DND-41 (cell line): ENCODE results near the gene KLHL30.

Experiments used
- ATAC-seq: fragments of 200-7000 bp; cut with Tn5 transposase; 3 replicates; pipeline ENCODE4 v1.9.1; 2021; ENCODE audit warnings: low read depth; ENCODE audit not compliant: insufficient read depth
- DNase-seq: peaks from one replicate; pipeline ENCODE4 v3.0.0-alpha.2; 2020
- H2AFZ ChIP-seq: 2 replicates; pipeline ENCODE4 v1.6.0; 2012; ENCODE audit warnings: low read depth, low read length
- H3K27ac ChIP-seq: 2 replicates; pipeline ENCODE4 v1.5.1; 2012; ENCODE audit warnings: low read length, inconsistent platforms
- H3K27me3 ChIP-seq: fragments of 200-600 bp; sonication (generic); 2 replicates; pipeline ENCODE4 v1.6.0; 2012; ENCODE audit warnings: low read length, mild to moderate bottlenecking, inconsistent platforms; ENCODE audit not compliant: insufficient read depth, poor library complexity
- H3K36me3 ChIP-seq: 2 replicates; pipeline ENCODE4 v1.5.1; 2012; ENCODE audit warnings: low read length, inconsistent platforms; ENCODE audit not compliant: insufficient read depth
- H3K4me1 ChIP-seq: 2 replicates; pipeline ENCODE4 v1.5.1; 2012; ENCODE audit warnings: mild to moderate bottlenecking, low read length; ENCODE audit not compliant: insufficient read depth
- H3K4me2 ChIP-seq: 2 replicates; pipeline ENCODE4 v1.6.0; 2012; ENCODE audit warnings: mild to moderate bottlenecking, moderate library complexity, low read length, inconsistent platforms; ENCODE audit not compliant: insufficient read depth
- H3K4me3 ChIP-seq, 2 experiments: fragments of 200-600 bp in 1 of 2; shearing (Covaris generic) in 1 of 2; 2 replicates each; pipeline ENCODE4 v1.5.1; 2012 to 2016; ENCODE audit warnings: inconsistent platforms in 2 of 2, low read length in 2 of 2, mild to moderate bottlenecking in 2 of 2, low read depth in 1 of 2, moderate library complexity in 1 of 2
- H3K79me2 ChIP-seq: 2 replicates; pipeline ENCODE4 v1.6.0; 2012; ENCODE audit warnings: low read length, inconsistent platforms; ENCODE audit not compliant: insufficient read depth
- H3K9ac ChIP-seq: 2 replicates; pipeline ENCODE4 v1.6.0; 2012; ENCODE audit warnings: low read depth, mild to moderate bottlenecking, inconsistent platforms, low read length, moderate library complexity
- H3K9me3 ChIP-seq: 2 replicates; pipeline ENCODE4 v1.5.1; 2012; ENCODE audit warnings: low read length, moderate library complexity, mild to moderate bottlenecking, inconsistent platforms; ENCODE audit not compliant: insufficient read depth, severe bottlenecking
- H4K20me1 ChIP-seq: 2 replicates; pipeline ENCODE4 v1.6.0; 2012; ENCODE audit warnings: low read length; ENCODE audit not compliant: insufficient read depth
- EZH2 ChIP-seq: IDR thresholded peaks from 3 replicates; pipeline ENCODE4 v1.6.1; 2012; ENCODE audit warnings: borderline replicate concordance, low read depth, mild to moderate bottlenecking, moderate library complexity, low read length, inconsistent platforms; ENCODE audit not compliant: severe bottlenecking
- TF ChIP-seq, protein P1 (sequence below): IDR thresholded peaks from 2 replicates; pipeline ENCODE4 v1.5.1; 2012; ENCODE audit warnings: borderline replicate concordance, low read length, moderate library complexity, mild to moderate bottlenecking; ENCODE audit not compliant: poor library complexity, severe bottlenecking; ENCODE audit errors: extremely low read depth

The KLHL30 gene

DNA sequence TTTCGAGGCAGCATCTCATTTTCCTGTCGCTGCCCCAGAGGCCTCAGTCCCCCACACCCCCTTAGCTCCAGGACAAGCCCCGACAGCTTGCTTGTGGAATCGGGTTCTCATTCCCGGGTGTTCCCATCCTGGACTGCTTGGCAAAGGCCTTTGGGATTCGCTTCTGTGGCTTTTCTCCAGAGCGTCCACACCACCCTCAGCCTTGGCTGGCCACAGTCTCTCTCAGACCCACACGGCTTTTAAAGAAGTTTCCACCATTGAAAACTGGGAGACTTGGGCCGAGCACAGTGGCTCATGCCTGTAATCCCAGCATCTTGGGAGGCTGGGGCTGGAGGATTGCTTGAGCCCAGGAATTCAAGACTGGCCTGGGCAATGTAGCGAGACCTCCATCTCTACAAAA lies 35.6 kb upstream of the KLHL30 start:
- ATAC-seq, result no peak
- Histone ChIP-seq H4K20me1 (peaks cover 7% of the 10 kb centered on the region), H2AFZ (no peak overlapping the region), H3K79me2 (no peaks in the 10 kb centered on the region), H3K9ac (no peak overlapping the region), H3K9me3 (no peaks in the 10 kb centered on the region), H3K36me3 (peaks cover 3% of the 10 kb centered on the region; the same call in 1 of the 2 replicates), H3K4me1 (peaks cover 3% of the 10 kb centered on the region), H3K4me2 (no peak overlapping the region), H3K4me3 (no peak overlapping the region), H3K27ac (no peak overlapping the region), H3K27me3 (no peaks in the 10 kb centered on the region)
- TF ChIP-seq, protein P1, sequence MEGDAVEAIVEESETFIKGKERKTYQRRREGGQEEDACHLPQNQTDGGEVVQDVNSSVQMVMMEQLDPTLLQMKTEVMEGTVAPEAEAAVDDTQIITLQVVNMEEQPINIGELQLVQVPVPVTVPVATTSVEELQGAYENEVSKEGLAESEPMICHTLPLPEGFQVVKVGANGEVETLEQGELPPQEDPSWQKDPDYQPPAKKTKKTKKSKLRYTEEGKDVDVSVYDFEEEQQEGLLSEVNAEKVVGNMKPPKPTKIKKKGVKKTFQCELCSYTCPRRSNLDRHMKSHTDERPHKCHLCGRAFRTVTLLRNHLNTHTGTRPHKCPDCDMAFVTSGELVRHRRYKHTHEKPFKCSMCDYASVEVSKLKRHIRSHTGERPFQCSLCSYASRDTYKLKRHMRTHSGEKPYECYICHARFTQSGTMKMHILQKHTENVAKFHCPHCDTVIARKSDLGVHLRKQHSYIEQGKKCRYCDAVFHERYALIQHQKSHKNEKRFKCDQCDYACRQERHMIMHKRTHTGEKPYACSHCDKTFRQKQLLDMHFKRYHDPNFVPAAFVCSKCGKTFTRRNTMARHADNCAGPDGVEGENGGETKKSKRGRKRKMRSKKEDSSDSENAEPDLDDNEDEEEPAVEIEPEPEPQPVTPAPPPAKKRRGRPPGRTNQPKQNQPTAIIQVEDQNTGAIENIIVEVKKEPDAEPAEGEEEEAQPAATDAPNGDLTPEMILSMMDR, result no peak
- TF ChIP-seq EZH2, result no peak
- DNase-seq, result no peak

- H4K20me1 ChIP-seq, result 0 out of 2 replicates have a peak, but pooled peaks cover 4% of the 10 kb centered on the region
- no peak for TF ChIP-seq EZH2
- no peaks in the 10 kb centered on the region for H3K9me3 ChIP-seq
- no peaks in the 10 kb centered on the region for H3K27me3 ChIP-seq
- H3K9ac ChIP-seq, result no peak overlapping the region
- no peak overlapping the region for H3K4me3 ChIP-seq
- H3K36me3 ChIP-seq, result no peaks in the 10 kb centered on the region
- H3K79me2 ChIP-seq, result no peaks in the 10 kb centered on the region
- no peak overlapping the region for H3K4me2 ChIP-seq
- H3K27ac ChIP-seq, result no peak overlapping the region
- peaks cover 11% of the 10 kb centered on the region for H3K4me1 ChIP-seq
- DNase-seq, result no peak
- H2AFZ ChIP-seq, result no peak overlapping the region
- no peak for ATAC-seq
These were observed 34.8 kb upstream of the KLHL30 start for GRCh38 chr2:238103465-238104225.

DNA sequence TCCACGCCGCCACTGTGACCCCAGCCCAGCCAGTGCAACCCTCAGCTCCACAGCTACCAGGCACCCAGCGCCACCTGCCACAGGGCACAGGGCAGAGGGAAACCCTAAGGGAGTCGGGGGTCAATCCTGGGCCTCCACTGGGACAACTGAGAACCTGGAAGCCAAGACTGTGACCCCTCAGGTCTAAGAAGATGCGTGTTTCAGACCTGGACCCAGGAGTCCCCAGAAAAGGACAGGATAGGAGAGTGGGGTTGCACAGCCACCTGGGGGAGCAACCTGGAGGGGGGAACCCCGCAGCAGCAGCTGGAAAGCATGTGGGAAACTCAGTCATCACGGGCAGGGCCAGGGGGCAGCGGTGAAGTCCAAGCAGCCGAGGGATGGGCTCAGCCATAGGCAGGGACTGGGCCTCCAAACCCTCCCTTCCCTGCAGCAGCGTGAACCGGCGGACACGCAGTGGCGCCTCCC lies 34.2 kb upstream of the KLHL30 start:
- Histone ChIP-seq H3K9ac (no peak overlapping the region), H3K27ac (no peak overlapping the region), H3K36me3 (no peaks in the 10 kb centered on the region), H3K4me2 (no peak overlapping the region), H3K9me3 (no peaks in the 10 kb centered on the region), H3K79me2 (no peaks in the 10 kb centered on the region), H4K20me1 (no peaks in the 10 kb centered on the region), H3K4me3 (no peak overlapping the region), H3K27me3 (no peaks in the 10 kb centered on the region), H2AFZ (no peak overlapping the region), H3K4me1 (peaks cover 17% of the 10 kb centered on the region)
- ATAC-seq (no peak), DNase-seq (no peak)
- TF ChIP-seq, protein P1, result no peak

GRCh38 chr2:238104691-238105371 lies 33.6 kb upstream of the KLHL30 start:
- H3K27ac ChIP-seq, result no peak overlapping the region
- no peaks in the 10 kb centered on the region for H3K9me3 ChIP-seq
- ATAC-seq (no peak), DNase-seq (no peak)
- peaks cover 23% of the 10 kb centered on the region for H3K4me1 ChIP-seq
- H3K4me2 ChIP-seq, result no peak overlapping the region
- no peaks in the 10 kb centered on the region for H3K79me2 ChIP-seq
- no peak overlapping the region for H2AFZ ChIP-seq
- no peak overlapping the region for H3K9ac ChIP-seq
- TF ChIP-seq EZH2, result no peak
- TF ChIP-seq, protein P1, result no peak
- no peaks in the 10 kb centered on the region for H3K36me3 ChIP-seq
- H3K4me3 ChIP-seq, result no peak overlapping the region
- no peaks in the 10 kb centered on the region for H3K27me3 ChIP-seq
- H4K20me1 ChIP-seq, result no peaks in the 10 kb centered on the region
